Renal cortex interstitium (tissue), 11 donors: ENCODE data around the gene AFTPH. TPM values are rescaled to one million over a fixed set of nuclear protein-coding genes. Genes with fewer than 3 reads are reported as not detected.

Experiments
- DNase-seq, 11 donors: peaks; one replicate each; pipeline ENCODE4 v3.0.0-alpha.2; 2013; ENCODE audit warnings: low read depth in 9 of 11, low spot score in 4 of 11; ENCODE audit errors: extremely low read depth in 1 of 11
- polyA plus RNA-seq, 3 donors: library from polyadenylated mRNA; unstranded; fragments of 120-200 nt; gene quantifications; one replicate each; pipeline ENCODE4 v1.2.1, GENCODE V29; 2013; ENCODE audit not compliant: insufficient read length in 3 of 3

The AFTPH gene
- polyA plus RNA-seq, 3 donors, result 62.6 to 83.4 (median 68.0) TPM

- DNase-seq, result no peak
Observed at GRCh38 chr2:64563436-64563938, 39.4 kb downstream of the AFTPH start.

GRCh38 chr2:64565949-64566710 lies 42.0 kb downstream of the AFTPH start:
- no peak for DNase-seq

DNA sequence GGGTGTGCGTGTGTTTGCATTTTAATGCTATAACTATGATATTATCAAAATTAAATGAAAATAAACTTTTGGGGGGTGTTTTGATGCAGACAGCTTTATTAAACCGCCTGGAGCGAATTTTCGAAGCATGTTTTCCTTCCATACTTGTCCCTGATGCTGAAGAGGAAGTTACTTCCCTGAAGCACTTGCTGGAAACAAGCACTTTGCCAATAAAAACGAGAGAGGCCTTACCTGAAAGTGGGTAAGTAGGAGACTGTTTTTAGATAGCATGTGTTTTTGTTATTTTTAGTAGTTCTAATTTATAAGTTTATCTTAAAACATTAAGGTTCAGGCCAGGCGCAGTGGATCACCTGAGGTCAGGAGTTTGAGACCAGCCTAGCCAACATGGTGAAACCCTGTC lies 43.3 kb downstream of the AFTPH start:
- no peak for DNase-seq

DNA sequence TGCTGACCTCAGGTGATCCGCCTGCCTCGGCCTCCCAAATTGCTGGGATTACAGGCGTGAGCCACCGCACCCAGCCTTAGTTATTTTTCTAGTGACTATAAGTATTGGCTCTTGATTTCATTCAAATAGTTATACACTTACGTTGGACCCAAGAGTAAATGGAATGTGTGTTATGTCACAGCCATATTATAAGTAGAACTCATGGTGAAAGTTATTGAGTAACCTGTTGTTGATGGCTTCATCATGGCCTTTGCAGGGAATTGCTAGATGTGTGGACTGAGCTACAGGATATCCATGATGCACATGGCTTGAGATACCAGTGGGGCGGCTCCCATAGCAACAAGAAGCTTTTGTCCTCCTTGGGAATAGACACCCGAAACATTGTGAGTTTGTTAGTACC lies 44.7 kb downstream of the AFTPH start:
- DNase-seq, result no peak

- no peak for DNase-seq
Observed at GRCh38 chr2:64574871-64575270, 50.7 kb downstream of the AFTPH start.

GRCh38 chr2:64581018-64581417 lies 56.9 kb downstream of the AFTPH start:
- DNase-seq, result no peak

GRCh38 chr2:64581777-64582539 lies 57.8 kb downstream of the AFTPH start:
- DNase-seq, result no peak

DNA sequence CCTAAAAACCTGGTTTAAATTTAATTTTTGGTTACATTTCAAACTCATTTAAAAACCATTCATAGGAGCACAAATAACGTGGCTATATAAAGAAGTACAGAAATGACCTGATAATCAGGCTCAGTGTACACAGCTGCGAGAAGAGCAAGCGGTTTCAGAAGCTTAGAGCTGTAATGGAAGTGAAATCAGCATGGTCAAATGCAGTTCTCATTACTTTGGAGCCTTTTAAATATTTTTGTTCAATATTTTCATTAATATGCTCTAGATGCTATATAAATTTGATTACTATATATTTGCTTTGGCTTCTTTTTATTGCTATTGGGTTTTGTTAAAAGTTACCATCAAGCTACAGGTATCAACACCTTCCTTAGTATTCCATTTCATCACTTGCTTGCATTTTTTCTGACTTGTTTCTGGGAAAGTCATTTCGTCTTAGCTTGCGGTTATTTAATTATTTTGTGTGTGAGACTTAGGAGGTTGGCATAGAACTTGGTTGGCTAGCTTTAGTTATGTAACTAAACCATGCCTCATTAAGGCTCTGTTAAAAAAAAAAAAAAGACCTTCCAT lies 58.7 kb downstream of the AFTPH start:
- DNase-seq, result no peak

DNA sequence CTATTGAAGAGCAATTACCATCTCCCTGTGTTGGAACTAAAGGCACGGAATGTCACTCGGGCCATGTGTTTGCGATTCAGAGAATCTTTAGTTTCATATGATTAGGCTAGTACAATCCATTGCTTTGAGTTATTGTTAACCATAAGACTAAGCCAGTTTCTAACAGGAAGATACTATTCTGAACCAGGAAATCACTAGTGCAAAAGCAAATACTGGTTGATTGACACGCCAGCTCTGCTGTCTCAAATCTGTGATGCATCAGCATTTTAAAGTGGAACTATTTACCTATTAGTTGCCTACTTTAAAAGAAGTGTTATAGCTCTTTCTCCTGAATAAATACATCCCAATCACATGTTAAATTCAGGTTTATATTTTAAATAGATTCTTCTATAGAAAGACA lies 61.9 kb downstream of the AFTPH start:
- DNase-seq, result no peak

DNA sequence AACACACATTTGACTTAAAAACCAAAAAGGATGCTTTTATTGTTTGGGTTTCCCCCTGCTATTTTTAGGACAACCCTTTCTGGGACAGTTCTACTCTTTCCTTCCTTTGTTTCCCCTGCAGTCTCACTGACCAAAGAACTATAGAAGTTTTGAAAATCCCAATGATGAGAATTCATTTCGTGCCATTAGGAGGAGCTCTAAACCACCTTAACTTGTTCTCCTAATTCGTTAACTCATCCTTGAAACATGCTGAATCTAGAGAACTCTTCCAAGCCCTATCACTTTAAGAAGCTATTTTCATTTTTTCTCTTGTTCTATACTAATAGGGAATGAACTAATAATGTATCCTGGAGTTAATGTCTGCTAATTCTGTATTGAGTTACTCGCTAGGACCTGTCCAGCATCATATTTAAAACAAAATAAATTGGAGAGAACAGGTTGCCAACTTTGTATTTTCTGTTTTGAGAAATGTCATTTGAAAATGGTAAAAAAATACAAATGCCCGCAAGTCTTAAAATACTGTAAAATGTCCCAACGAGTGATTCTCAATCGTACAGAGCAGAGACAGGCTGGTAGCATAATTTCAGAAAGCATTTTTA lies 62.9 kb downstream of the AFTPH start:
- no peak for DNase-seq

DNA sequence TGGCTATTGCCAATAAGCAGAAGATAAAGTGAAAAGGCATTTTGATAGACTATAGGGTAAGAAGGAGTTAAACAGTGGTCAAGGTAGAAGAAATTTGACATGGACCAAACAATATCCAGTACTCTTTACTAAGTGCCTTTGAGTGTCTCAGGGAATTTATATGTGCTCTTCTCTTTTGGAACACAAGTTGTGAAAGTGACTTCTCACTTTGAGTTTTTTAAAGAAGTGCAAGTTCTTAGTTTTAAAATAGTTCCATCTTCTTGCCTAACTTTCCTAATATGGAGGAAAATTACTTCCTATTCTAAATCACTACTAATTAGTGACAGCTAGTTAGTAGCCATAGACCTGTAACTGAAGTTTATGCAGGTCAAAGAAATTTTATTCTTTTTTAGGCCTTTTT lies 63.4 kb downstream of the AFTPH start:
- DNase-seq, result no peak

DNA sequence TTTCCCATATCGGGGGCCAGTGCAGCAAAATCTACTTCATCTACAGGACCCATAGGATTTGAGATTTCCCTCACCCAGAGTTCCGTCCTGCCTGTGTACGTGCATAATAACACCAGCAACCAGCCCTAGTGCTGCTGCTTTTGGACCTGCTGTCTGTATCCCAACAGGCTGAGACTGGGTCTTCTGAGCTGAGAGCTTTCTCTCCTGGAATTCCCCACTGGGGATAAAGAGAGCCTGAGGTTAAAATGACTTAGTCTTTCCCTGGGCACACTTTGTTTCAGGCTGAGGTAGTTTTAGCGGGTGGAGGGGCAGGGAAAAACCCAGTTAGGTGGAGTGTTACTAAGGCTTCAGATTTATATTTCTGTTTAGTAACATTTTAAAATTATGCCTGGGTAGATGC lies 67.1 kb downstream of the AFTPH start:
- no peak for DNase-seq

GRCh38 chr2:64593035-64593655 lies 69.0 kb downstream of the AFTPH start:
- no peak for DNase-seq

DNA sequence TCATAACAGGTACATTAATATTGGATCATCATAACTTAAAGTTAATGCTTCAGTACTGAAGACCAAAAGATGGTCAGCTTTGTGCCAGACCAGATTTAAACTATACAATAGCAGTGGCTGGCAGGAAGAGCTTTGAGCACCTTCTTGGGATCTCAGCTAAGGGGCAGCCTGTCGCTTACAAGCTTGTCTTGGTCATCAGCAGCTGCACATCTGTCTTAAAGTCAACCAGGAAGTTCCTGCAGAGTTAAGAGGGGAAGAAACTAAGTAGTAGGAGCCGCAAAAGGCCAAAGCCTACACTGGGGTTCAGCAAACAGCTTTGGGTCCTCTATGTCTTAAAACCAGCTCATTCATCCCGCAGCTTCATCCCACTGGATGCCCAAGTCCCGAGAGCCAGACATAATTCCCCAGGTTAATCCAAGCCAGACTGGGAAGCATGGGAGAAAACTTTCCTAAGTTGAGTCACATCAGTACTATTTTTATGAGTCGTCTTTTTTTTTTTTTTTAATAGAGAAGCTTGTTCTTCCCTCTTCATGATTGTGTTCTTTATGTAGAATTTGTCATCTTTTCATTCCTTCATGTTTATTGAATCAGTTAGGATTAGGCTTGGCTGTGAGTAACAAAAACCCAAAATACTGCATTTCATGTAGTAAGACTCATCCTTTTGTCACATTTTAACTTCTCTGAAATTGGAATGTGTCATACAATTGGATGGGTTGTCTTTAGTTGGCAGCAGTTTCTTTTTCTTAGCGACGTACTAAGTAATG lies 70.3 kb downstream of the AFTPH start:
- no peak for DNase-seq

DNA sequence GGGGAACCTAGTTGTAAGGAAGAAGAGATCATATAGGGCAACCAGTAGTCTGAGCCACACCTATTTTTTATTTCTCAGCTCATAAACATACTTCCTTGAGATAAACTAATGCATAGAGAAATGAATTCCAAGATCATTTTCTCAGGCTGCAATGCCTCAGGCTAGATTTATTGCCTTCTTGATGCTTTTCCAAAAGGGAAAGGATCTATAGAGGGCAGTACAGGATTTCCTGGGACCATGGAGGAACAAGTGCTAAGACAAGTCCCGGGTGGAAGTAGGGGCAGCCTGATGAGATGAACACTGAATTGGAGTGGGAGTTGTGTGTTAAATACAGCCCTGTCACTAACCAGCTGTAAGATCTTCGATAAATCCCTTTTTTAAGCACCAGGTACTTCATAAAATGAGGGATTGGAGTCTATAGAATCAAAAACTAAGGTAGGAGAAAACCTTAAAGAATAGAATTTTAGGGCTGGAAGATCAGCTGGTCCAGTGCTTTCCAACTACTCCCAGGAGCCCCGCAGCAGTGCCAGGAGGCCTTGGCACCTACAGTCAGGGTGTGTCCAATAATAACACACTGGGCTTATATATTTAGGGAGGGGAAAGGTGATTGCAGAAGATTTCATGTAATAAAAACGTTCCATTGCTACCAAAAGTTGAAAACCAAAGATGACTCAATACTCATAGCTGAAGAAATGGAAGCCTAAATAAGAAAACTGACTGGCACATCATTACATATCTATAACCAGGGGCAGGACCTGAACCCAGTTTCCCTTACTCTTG lies 71.5 kb downstream of the AFTPH start:
- DNase-seq, result no peak

DNA sequence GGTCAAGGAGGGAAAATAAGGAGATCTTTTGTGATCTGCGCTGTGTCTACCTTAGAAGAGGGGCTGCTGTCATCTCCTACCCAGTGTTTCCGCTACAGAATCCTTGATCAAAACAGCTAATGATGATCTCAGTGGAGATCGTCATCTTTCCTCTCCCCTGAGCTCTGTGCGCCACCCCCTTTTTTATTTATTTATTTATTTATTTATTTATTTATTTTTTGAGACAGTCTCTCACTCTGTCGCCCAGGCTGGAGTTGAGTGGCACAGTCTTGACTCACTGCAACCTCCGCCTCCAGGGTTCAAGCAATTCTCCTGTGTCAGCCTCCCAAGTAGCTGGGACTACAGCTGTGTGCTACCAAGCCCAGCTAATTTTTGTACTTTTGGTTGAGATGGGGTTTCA lies 74.1 kb downstream of the AFTPH start:
- DNase-seq, result no peak

DNA sequence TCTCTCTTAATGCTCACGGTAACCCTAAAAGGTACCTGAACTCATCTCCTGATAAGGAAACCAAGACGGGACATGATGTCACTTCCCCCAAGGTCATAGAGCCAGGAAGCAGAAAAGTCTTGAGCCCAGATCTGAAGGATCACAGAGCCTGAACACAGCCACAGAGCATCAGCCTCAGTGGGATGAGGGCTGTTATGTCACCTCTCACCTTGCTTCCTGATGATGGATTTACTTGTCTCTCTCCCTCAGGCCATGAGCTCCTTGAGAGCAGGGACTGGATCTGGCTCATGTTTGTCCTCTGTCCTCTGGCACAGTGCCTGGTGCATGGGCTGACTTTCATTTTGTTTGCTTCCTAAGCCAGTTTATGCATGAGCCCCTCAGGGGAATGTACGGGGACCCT lies 75.3 kb downstream of the AFTPH start:
- no peak for DNase-seq
